Raji (cell line): ENCODE data around the gene SAXO2.
A peak's percentile ranks its signal among the peaks of the same experiment; 100 is the strongest.

Source experiments
- POLR2A ChIP-seq: IDR thresholded peaks from 2 replicates; pipeline ENCODE4 v1.6.1; 2011; ENCODE audit warnings: low read depth, low read length, control low read depth; ENCODE audit not compliant: insufficient read depth

The SAXO2 gene, protein sequence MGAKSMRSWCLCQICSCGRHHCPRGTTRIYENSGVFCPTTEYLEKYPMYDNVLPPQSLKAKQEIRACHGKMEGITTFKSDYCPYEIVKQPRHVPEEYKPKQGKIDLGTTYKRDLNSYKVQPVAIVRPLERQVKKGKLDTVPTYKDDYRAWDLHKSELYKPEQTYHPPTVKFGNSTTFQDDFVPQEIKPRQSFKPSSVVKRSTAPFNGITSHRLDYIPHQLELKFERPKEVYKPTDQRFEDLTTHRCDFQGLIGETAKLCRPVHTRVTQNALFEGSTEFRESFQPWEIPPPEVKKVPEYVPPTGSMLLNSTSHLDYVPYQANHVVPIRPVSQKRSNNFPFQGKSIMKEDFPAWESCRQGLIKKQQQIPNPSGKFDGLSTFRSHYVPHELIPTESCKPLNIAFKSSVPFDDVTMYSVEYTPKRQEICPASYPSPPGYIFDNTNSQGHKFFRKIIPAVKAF

DNA sequence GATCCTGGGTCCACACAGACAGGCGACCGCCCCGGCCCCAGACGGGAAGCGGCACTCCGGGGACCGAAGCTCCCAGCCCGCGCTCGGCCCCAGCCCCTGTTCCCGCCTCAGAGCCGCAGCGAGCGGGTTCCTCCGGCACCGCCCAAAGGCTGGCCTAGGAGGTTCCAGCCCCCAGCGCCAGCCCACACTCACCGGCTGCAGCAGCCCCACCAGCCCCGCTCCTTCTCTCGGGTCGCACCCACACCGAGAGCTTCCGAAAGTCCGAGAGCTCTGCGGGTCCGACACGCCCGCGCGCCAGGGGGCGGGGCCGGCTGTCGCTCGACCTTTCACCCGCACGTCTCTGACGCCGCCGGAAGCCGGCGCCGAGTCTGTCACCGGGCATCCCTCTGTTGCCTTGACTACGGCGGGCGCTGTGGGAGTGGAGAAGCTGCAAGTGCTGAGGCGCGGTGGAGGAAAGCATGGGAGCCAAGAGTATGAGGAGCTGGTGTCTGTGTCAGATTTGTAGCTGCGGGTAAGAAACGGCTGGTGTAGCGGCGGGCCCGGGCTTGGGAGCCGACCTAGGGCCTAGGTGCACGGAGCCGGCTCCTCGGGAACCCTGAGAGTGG is at the start of gene SAXO2, which contains the start of gene EFL1:
SAXO2 (plus strand) TSS at position 397 of the 605 bp plus-strand sequence; CDS start at position 459, 62 bp downstream.
EFL1 (minus strand) TSS at position 313 of the 605 bp plus-strand sequence. CDS start 956 bp downstream, outside the sequence.
- peak; percentile 79 for TF ChIP-seq POLR2A

DNA sequence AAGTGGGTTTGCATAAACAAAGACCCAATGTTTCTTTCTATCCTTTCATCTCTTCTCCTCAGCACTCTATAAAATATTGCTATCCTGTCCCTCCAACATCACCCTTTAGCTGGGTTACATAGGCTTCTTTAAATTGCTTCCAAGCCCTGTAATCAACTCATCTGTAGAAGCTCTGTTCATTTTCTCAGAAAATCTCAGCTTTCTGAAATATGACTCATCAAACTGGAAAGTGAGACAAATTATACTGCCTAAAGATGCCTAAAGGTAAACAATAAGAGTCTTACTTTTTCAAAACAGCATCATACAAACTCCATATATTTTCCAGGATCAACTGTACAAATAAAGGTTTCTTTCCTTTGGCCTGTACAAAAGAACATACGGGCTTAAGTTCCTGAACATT is 33.9 kb upstream of the SAXO2 start:
- TF ChIP-seq POLR2A, result no peak

DNA sequence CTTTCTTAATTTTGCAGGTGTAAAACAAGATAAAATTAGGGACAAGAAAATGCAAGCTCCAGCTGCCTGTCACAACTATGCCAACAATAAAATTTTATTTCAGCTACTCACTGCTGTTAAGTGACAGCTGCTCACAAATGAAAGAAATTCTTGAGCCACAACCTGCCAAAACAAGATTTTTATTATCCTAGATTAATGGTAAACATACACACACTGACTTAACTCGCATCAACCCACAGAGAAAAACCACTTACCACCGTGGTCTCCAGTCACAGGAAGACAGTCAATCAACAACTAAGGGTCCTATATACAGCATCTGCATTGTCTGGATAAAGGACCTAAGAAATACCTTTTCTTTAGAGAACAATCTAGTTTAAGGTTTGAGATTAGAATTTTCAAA is 31.4 kb upstream of the SAXO2 start:
- TF ChIP-seq POLR2A, result no peak

DNA sequence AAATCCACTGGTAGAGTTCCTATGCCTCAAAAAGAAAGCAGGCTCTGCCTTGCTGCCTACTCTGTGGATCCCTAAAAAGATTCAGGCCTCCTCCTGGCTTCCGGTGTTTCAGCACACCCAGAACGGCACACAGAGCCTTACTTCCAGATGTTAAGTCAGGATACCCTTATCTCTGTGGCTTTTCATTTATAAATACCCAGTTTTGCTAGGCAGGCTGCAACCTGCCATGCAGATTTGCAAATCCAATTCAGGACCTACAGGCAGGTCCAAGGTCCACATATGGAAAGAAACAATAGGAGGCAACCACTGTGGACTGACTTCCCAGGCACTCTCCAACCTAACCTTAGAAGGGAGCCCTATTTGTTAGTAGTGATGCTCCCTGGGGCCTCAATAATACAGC is 30.8 kb upstream of the SAXO2 start:
- TF ChIP-seq POLR2A, result no peak

DNA sequence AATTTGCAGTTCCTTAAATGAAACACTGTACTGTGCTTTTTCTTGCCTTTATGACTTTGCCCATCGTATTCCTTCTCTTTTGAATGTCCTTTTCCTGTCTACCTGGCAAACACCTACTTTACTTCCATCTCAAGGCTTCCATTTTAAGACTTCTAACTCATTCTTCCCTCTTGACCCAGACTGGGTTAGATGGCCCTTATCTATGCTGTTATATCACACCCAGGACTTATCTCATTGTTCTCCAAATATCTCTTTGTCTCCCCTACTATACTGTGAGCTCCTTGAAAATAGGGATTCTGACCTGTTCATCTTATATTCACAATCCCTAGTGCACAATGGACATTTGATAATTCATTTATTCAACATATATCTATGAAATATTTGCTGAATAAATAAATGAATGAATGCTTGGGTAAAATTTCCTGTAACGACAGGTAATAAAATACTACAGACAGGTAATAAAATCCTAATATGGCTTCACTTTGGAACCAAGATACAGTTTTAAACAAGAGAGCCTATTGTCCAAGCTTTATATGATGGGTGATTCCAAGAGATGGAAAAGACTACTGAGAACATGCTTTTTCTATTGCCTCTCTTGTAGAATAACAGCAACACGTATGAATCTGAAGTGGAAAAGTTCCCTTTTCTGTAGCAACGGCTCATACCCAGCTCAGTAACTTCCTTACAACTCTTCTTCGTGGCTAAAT is 22.8 kb upstream of the SAXO2 start:
- no peak for TF ChIP-seq POLR2A

DNA sequence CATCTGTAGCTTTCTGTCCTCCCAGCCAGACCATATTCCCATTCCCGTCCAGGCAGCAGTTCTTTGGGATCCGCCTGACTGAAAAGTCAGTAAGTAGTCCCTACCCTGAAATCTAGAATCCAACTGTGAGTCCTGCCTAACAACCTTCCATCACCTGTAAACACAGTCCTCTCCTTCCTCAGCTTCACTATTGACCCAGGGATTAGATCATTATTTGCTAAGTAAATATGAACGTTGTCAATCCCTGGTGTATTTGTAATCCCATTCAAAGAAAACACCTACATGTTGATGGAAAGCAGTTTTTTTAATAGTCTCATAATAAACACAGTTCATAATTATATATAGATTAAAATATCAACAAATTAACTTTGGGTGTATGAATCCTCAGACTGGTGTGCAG is 732 bp downstream of the SAXO2 start:
- TF ChIP-seq POLR2A, result no peak

DNA sequence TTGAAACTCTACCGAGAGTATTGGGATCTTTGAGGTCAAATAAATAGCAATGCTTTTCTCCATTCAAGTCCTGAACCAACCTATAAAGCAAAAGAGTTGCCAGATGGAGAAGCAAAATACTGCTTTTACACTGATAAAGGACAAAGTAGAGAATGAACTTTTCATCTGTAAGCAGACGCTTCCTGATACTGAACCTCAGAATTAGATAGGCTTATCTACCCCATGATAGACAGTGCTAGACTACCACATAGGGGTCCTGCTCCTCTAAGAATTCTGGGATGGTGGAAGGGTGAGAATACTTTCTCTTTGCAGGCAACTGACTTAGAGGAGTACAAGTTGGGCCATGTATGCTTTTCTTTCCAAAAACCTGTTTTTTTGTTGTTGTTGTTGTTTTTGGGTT is 9.5 kb downstream of the SAXO2 start:
- TF ChIP-seq POLR2A, result no peak

DNA sequence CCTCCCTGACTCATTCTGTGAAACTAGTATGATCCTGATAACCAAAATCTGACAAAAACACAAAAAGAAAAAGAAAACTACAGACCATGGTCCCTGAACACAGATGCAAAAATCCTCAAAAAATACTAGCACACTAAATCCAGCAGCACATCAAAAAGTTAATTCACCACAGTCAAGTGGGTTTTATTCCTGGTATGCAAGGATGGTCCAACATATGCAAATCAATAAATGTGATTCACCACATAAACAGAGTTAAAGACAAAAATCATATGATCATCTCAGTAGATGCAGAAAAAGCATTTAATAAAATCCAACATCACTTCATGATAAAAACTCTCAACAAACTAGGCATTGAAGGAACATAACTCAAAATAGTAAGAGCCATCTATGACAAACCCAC is 12.8 kb downstream of the SAXO2 start:
- TF ChIP-seq POLR2A, result no peak

DNA sequence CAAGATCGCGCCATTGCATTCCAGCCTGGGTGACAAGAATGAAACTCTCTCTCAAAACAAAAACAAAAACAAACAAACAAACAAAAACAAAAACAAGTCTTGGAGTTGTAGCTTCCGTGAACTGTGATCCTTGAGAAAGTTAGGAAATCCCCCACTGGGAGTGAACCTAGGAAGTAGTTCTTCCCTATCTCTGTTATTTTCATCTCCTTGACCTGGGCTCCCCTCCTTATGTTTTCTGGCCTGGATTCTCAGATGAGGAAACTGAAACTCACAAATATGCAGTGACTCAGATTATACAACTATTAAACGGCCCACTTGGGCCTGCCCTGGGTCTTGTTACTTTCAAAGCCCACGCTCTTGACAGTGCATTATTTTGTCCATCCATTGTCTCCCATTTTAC is 29.7 kb downstream of the SAXO2 start:
- no peak for TF ChIP-seq POLR2A

DNA sequence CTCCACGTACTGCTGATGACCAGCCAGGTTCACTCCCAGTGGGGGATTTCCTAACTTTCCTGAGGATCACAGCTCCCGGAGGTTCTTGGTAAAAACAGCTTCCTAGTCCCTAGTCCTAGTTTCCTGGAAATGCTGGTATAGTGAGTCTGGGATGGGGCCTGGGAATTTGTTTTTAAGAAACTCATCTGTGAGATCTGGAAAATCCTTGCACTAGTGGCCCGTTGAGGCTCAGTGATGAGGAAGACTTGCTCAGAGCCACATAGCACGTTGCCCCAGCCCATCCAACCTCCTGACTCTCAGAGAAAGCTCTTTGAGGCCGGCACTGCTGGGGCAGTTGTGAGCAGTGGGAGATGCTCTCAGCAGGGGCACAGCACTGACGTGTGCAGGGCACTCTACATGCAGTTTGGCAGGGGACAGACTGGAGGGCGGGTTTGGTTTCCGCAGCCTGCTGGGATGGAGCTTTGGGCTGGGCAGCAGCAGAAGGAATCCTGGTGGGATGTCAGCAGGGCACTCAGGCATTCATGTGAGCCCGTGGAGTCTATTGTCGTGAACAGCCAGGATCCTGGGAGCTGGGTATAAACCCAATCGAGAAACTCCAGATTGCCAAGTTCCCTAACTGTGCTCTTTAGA is 31.6 kb downstream of the SAXO2 start:
- no peak for TF ChIP-seq POLR2A

DNA sequence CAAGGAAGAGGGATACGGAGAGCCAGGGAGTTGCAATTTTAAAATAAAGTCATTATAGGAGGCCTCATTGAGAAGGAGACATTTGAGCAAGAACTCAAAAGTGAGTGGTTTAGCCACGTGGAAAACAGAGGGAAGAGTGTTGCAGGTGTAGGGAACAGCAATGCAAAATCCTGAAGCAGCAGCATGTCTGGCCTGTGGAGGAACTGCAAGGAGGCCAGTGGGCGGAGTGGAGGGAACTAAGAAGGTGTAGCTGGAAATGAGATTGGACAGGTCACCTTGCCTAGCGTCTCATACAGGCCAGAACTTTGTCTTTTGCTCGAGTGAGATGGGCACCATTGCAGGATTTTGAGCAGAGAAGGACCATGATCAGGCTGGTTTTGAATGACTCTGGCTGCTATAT is 34.9 kb downstream of the SAXO2 start:
- TF ChIP-seq POLR2A, result no peak

DNA sequence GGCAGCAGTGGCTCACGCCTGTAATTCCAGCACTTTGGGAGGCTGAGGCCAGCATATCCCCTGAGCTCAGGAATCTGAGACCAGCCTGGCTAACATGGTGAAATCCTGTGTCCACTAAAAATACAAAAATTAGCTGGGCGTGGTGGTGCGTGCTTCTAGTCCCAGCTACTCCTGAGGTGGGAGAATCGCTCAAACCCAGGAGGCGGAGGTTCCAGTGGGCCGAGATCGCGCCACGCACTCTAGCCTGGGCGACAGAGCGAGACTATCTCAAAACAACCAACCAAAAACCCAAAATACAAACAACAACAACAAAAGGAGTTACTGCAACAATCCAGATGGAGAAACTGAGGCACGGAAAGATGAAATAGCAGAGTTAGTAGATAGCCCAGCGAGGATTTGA is 35.4 kb downstream of the SAXO2 start:
- TF ChIP-seq POLR2A, result no peak

DNA sequence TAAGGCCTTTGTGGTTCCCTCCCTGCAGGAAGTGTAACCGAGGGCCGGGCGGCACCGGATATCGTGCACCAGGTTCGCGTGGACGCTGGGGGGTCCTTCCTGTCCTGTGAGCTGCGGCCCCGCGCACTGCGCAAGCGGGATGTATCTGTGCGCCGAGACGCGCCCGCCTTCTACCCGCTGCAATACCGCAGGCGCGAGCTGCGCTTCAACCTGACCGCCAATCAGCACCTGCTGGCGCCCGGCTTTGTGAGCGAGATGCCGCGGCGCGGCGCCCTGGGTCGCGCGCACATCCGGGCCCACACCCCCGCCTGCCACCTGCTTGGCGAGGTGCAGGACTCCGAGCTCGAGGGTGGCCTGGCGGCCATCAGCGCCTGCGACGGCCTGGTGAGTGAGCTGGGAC is 35.9 kb downstream of the SAXO2 start:
- no peak for TF ChIP-seq POLR2A

DNA sequence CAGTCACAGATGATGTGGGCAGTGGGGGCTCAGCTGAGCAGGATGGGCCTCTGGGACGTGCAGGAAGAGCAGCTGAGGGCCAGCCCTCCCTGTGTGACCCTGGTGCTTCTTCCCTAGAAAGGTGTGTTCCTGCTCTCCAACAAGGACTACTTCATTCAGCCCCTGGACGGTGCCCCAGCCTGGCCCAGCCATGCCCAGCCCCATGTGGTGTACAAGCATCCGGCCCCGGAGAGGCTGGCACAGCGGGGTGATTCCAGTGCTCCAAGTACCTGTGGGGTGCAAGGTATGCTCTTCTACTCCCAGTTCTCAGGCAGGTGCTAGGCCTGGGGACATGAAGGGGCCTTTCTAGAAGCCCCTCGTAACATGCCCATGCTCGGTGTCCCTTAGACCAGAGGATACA is 38.3 kb downstream of the SAXO2 start:
- TF ChIP-seq POLR2A, result no peak

DNA sequence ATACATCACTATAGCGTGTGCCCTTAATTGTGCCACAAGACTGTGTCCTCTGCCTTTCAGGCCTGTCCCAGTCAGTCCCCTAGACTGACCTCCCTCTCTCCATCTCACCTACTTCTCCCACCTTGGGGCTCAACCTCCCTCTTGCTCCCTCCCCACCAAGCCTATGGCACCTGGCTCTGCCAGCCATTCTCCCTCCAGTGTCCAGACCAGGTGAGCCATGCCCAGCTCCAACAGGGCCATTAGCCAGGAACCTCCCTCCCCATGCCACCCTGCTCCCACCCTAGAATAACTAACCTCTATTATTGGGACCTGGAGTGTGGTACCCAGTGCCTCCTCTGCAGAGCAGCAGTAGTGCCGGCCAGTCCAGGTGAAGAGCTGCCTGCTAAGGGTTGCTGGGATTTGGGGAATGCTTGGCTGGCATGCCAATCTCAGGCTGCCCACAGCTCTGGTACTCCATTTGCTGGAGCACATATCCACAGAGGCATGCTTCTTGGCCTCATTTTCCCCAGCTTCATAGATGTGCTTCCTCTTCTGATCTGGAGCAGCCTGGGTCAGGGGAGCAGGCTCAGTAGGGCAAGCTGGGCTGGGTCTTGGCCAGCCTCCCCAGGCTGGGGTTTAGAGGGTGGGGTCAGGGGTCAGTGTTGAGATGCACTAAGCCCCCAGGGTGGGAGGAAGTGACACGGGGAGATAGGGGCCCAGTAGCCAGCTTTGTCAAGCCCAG is 38.8 kb downstream of the SAXO2 start:
- no peak for TF ChIP-seq POLR2A
